Fibroblast of pulmonary artery (primary cell): ENCODE results near the gene RBMS1.

Source experiments
- DNase-seq: peaks from one replicate; pipeline ENCODE4 v3.0.0-alpha.2; 2010; ENCODE audit warnings: low read depth
- H3K4me3 ChIP-seq: replicated peaks from 2 replicates; pipeline ENCODE4 v1.5.1; 2011; ENCODE audit warnings: low read depth, mild to moderate bottlenecking, control low read depth, low read length, moderate library complexity
- CTCF ChIP-seq: IDR thresholded peaks from 2 replicates; pipeline ENCODE4 v1.5.1; 2011; ENCODE audit warnings: mild to moderate bottlenecking, control low read depth, low read length, inconsistent platforms; ENCODE audit errors: missing control alignments

The RBMS1 gene

DNA sequence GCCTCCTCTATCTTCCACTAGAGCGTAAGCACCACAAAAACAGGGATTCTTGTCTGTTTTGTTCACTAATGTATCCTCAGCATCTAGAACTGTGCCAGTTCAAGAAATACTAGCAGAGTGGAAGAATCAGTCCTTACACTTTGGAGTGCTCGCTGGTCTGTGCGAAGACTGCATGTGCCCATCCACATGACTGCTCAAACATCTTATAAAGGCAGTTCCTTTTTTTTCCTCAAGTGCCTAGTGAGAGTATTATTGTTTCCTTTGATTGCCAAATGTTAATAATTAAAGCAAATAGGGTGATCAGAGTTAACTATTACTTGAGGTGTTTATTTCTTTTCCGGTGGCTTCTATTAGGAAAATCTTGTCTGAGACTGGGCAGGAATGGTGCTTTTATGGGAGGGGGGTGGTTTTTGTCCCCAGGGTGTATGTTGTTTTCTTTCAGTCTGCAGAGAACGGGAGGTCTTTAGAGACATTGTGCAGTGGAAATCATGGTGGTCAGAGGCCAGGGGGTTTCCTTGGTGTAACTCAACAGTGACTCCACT is 247.9 kb downstream of the RBMS1 start:
- H3K4me3 ChIP-seq = no peak overlapping the region
- no peak for DNase-seq
- TF ChIP-seq CTCF = no peak

DNA sequence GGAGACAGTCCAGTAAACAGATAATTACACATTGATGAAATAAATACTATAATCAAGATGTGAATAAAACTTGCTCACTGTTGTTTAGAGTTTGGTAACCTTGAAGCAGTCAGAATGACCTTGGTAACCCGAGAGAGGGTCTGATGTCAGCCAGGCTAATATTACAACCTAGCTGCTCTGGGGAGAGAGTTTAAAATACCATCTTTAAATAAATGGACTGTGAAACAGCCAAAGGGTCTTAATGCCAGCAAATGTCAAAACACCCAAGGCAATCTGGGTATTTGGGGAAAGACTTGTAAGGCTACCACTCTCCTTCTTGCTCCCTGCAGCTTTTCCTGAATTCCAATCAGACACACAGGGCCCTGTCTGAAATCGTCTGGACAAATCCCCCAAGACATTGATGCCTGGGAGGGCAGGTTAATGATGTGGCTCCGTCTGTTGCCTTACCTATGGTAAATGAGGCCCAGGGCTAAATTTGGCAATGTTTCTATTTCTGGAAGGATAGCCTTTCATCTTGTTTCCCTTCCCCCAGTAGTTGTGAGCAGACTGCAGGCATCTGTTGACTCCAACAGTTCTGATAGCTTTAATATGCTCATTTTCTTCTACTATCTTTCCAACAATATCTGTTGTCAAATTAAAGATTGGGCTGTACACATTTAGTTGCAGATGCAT is 250.6 kb downstream of the RBMS1 start:
- H3K4me3 ChIP-seq = no peak overlapping the region
- TF ChIP-seq CTCF = no peak
- DNase-seq = no peak

DNA sequence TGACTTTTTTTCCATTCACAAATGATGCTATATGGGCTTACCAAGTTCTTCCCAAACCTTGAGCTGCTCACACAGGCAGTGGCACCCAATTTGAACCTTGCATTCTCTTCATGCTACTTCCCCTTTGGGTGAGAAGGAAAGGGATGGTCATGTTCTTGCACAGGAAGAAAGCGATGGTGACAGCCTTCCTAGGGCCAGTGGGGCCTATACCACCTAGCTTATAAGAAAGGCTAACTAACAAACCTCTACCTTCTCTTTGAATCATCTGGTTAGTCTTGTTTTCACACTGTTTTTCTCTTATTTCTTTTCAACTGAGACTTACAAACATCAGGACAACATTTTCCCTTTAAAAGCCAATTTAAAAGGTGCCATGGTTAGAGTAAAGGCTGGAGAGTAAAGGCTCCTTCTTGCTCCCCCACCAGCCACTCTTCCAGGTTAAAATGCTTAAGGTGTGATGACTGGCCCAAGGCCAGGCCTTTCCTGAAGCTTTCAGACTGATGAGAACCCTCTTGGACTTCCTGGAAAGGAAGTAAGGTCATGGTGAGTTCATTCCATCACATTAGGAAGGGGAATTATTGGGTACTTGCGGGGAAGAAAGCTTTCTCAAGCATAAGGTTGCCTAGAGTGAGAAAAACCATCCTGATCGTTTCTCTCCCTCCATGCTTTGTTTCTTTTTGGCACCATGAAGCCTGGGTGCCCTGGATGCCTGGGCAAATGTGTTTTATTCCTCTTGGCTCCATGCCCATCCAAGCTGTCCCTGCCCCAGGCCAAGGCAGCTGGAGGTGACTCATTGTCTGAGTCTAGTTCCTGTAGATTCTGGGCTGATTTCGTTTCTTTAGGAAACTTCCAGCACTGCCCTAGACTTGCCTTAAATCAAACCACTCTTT is 252.1 kb downstream of the RBMS1 start:
- DNase-seq = peak; percentile 82
- H3K4me3 ChIP-seq = no peak overlapping the region
- TF ChIP-seq CTCF = no peak

DNA sequence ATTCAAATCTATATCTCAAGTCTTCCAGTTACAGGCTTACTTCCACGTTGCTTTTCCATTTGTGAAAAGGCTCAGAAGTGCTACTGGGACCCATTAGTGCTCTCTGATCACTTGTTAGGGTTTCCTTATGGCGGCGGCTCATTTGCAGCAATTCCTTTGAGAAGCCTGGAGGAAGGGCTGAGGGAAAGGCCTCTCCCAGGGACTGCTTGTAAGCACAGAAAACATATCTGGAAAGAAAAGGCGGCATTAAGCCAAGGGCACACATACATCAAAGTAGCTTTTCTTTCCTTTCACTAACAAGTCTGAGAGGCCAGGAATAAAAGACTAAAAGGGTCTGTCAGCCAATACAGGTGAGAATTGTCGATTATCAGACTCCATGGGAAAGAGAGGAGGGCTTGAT is 254.2 kb downstream of the RBMS1 start:
- DNase-seq = no peak
- no peak for TF ChIP-seq CTCF
- no peak overlapping the region for H3K4me3 ChIP-seq

- TF ChIP-seq CTCF = no peak
- H3K4me3 ChIP-seq = no peak overlapping the region
- DNase-seq = no peak
These were observed 255.2 kb downstream of the RBMS1 start for GRCh38 chr2:160238392-160238791.

GRCh38 chr2:160232905-160233475 is 260.6 kb downstream of the RBMS1 start:
- no peak overlapping the region for H3K4me3 ChIP-seq
- DNase-seq = no peak
- no peak for TF ChIP-seq CTCF
